IMR-90 (cell line): ENCODE measurements around the gene NDUFC2. TPM values are rescaled to one million over a fixed set of nuclear protein-coding genes. Genes with fewer than 3 reads are reported as not detected.

Experiments
- ATAC-seq: fragments of 200-7000 bp; cut with Tn5 transposase; 2 replicates; pipeline ENCODE4 v1.9.1; 2020; ENCODE audit warnings: low read depth, mild to moderate bottlenecking, moderate library complexity
- BruUV-seq: library from RNA; stranded (reverse); fragments of 400-500 nt; replicated peaks from 2 replicates; lab custom pipeline; 2021; lab: Mats Ljungman, UMichigan
- CTCF ChIA-PET: fragments of 300-600 bp; formaldehyde crosslinking; extraction: SDS; loops from one replicate; lab custom pipeline; 2021; ENCODE audit warnings: antibody characterized with exemption; lab: Yijun Ruan, JAX
- POLR2A ChIA-PET: fragments of 300-600 bp; sonication (Branson Sonifier 250); formaldehyde crosslinking; loops from one replicate; lab custom pipeline; 2022; ENCODE audit warnings: antibody characterized with exemption; ENCODE audit not compliant: unreplicated experiment; lab: Charles Lee
- DNase-seq: peaks from one replicate; pipeline ENCODE4 v3.0.0; 2013
- H2AFZ ChIP-seq: replicated peaks from 2 replicates; pipeline ENCODE3; 2013; ENCODE audit warnings: low read length, mild to moderate bottlenecking; ENCODE audit not compliant: poor library complexity
- H2AK5ac ChIP-seq: 2 replicates; pipeline ENCODE4 v1.6.1; 2013; ENCODE audit warnings: low read depth, low read length, inconsistent platforms
- H2AK9ac ChIP-seq: replicated peaks from 2 replicates; pipeline ENCODE3; 2013; ENCODE audit warnings: mild to moderate bottlenecking, low read depth, low read length, moderate library complexity; ENCODE audit not compliant: poor library complexity
- H2BK120ac ChIP-seq: 2 replicates; pipeline ENCODE4 v1.6.1; 2013; ENCODE audit warnings: low read depth, low read length, inconsistent platforms
- H2BK15ac ChIP-seq: 3 replicates; pipeline ENCODE4 v1.6.1; 2013; ENCODE audit warnings: low read depth, low read length, inconsistent platforms
- H2BK20ac ChIP-seq: 2 replicates; pipeline ENCODE4 v1.6.1; 2013; ENCODE audit warnings: low read depth, mild to moderate bottlenecking, inconsistent platforms, low read length, moderate library complexity
- H2BK5ac ChIP-seq: 2 replicates; pipeline ENCODE4 v1.6.1; 2013; ENCODE audit warnings: mild to moderate bottlenecking, low read depth, low read length, inconsistent platforms; ENCODE audit not compliant: poor library complexity, severe bottlenecking
- H3K14ac ChIP-seq: replicated peaks from 2 replicates; pipeline ENCODE4 v1.6.1; 2013; ENCODE audit warnings: low read depth, low read length, inconsistent platforms
- H3K18ac ChIP-seq: 2 replicates; pipeline ENCODE4 v1.6.1; 2013; ENCODE audit warnings: low read depth, low read length, control low read depth
- H3K23ac ChIP-seq: 2 replicates; pipeline ENCODE4 v1.6.1; 2013; ENCODE audit warnings: low read depth, low read length, inconsistent platforms
- H3K27ac ChIP-seq: 2 replicates; pipeline ENCODE4 v1.5.1; 2013; ENCODE audit warnings: mild to moderate bottlenecking, control low read depth, low read length; ENCODE audit not compliant: insufficient read depth
- H3K27me3 ChIP-seq: 2 replicates; pipeline ENCODE4 v1.6.1; 2013; ENCODE audit warnings: low read length; ENCODE audit not compliant: control insufficient read depth, insufficient read depth
- H3K36me3 ChIP-seq: 2 replicates; pipeline ENCODE4 v1.6.1; 2013; ENCODE audit warnings: low read length, mixed read lengths; ENCODE audit not compliant: control insufficient read depth, insufficient read depth
- H3K4ac ChIP-seq: 2 replicates; pipeline ENCODE4 v1.6.1; 2013; ENCODE audit warnings: low read depth, low read length, inconsistent platforms
- H3K4me1 ChIP-seq: 2 replicates; pipeline ENCODE4 v1.6.1; 2013; ENCODE audit warnings: low read length, mixed read lengths; ENCODE audit not compliant: control insufficient read depth, insufficient read depth
- H3K4me2 ChIP-seq: 2 replicates; pipeline ENCODE4 v1.6.1; 2013; ENCODE audit warnings: low read depth, mild to moderate bottlenecking, control low read depth, low read length, moderate library complexity
- H3K4me3 ChIP-seq: 2 replicates; pipeline ENCODE4 v1.5.1; 2013; ENCODE audit warnings: low read depth, mild to moderate bottlenecking, control low read depth, low read length, moderate library complexity; ENCODE audit not compliant: insufficient read depth
- H3K56ac ChIP-seq: 2 replicates; pipeline ENCODE4 v1.6.1; 2013; ENCODE audit warnings: low read length, inconsistent platforms; ENCODE audit not compliant: insufficient read depth; ENCODE audit errors: extremely low read depth
- H3K79me1 ChIP-seq, 2 experiments: 2 replicates each; pipeline ENCODE4 v1.6.1; 2013; ENCODE audit warnings: low read length in 2 of 2, inconsistent platforms in 1 of 2, low read depth in 1 of 2
- H3K9ac ChIP-seq: 2 replicates; pipeline ENCODE4 v1.6.1; 2013; ENCODE audit warnings: low read depth, low read length, control low read depth
- H3K9me1 ChIP-seq: 2 replicates; pipeline ENCODE4 v1.6.1; 2013; ENCODE audit warnings: low read length, inconsistent platforms; ENCODE audit not compliant: insufficient read depth
- H3K9me3 ChIP-seq: 2 replicates; pipeline ENCODE4 v1.6.1; 2013; ENCODE audit warnings: low read length; ENCODE audit not compliant: control insufficient read depth, insufficient read depth
- H4K20me1 ChIP-seq: 2 replicates; pipeline ENCODE4 v1.6.1; 2013; ENCODE audit warnings: low read length, inconsistent platforms; ENCODE audit not compliant: insufficient read depth
- H4K5ac ChIP-seq: 2 replicates; pipeline ENCODE4 v1.6.1; 2013; ENCODE audit warnings: mild to moderate bottlenecking, low read depth, low read length, control low read depth
- H4K8ac ChIP-seq, 2 experiments: 2 replicates each; pipeline ENCODE4 v1.6.1; 2013; ENCODE audit warnings: low read depth in 2 of 2, low read length in 2 of 2, control low read depth in 1 of 2, inconsistent platforms in 1 of 2
- H4K91ac ChIP-seq: 2 replicates; pipeline ENCODE4 v1.6.1; 2013; ENCODE audit warnings: low read depth, low read length, inconsistent platforms; ENCODE audit not compliant: insufficient read depth
- BHLHE40 ChIP-seq: fragments of 150-350 bp; IDR thresholded peaks from 2 replicates; pipeline ENCODE4 v1.6.1; 2016; ENCODE audit warnings: mild to moderate bottlenecking, low read depth, low read length
- CEBPB ChIP-seq: IDR thresholded peaks from 2 replicates; pipeline ENCODE4 v1.6.1; 2012; ENCODE audit warnings: low read depth, low read length, improper control_type of control experiment
- CHD1 ChIP-seq: IDR thresholded peaks from 2 replicates; pipeline ENCODE4 v1.6.1; 2012; ENCODE audit warnings: low read depth, low read length, improper control_type of control experiment
- FOS ChIP-seq: fragments of 150-350 bp; IDR thresholded peaks from 2 replicates; pipeline ENCODE4 v1.6.1; 2016; ENCODE audit warnings: low read depth, low read length
- MAFK ChIP-seq: IDR thresholded peaks from 2 replicates; pipeline ENCODE4 v1.6.1; 2012; ENCODE audit warnings: low read depth, low read length, improper control_type of control experiment
- MAZ ChIP-seq: IDR thresholded peaks from 2 replicates; pipeline ENCODE4 v1.6.1; 2012; ENCODE audit warnings: low read depth, mild to moderate bottlenecking, low read length, improper control_type of control experiment, moderate library complexity, borderline replicate concordance
- MXI1 ChIP-seq: IDR thresholded peaks from 2 replicates; pipeline ENCODE4 v1.6.1; 2012; ENCODE audit warnings: low read depth, mild to moderate bottlenecking, low read length, moderate library complexity, borderline replicate concordance
- NFE2L2 ChIP-seq: fragments of 150-350 bp; IDR thresholded peaks from 2 replicates; pipeline ENCODE4 v1.6.1; 2016; ENCODE audit warnings: low read depth, mild to moderate bottlenecking, low read length
- POLR2A ChIP-seq: IDR thresholded peaks from 2 replicates; pipeline ENCODE4 v1.6.1; 2012; ENCODE audit warnings: mild to moderate bottlenecking, low read depth, low read length
- RAD21 ChIP-seq: IDR thresholded peaks from 2 replicates; pipeline ENCODE4 v1.6.1; 2012; ENCODE audit warnings: low read length, improper control_type of control experiment
- RCOR1 ChIP-seq: IDR thresholded peaks from 2 replicates; pipeline ENCODE4 v1.6.1; 2012; ENCODE audit warnings: mild to moderate bottlenecking, low read length, improper control_type of control experiment; ENCODE audit not compliant: insufficient replicate concordance
- RFX5 ChIP-seq: IDR thresholded peaks from 2 replicates; pipeline ENCODE4 v1.8.0; 2012; ENCODE audit warnings: low read depth, mild to moderate bottlenecking, low read length, moderate library complexity
- SMC3 ChIP-seq: fragments of 150-350 bp; IDR thresholded peaks from 2 replicates; pipeline ENCODE4 v1.6.1; 2016; ENCODE audit warnings: low read depth, mild to moderate bottlenecking, antibody characterized with exemption, low read length, moderate library complexity
- WGBS, 2 experiments: methylation state at CpG; one replicate each; pipeline versions ENCODE4 v1.1.5 to v1.1.7; 2013; ENCODE audit warnings: missing lambda C conversion rate in 2 of 2; ENCODE audit not compliant: insufficient read length in 1 of 2; ENCODE audit errors: extremely low coverage in 2 of 2; 5-methylcytosine and 5-hydroxymethylcytosine counted together
- dilution Hi-C: fragments of 300-500 bp; cut with HindIII; formaldehyde crosslinking; loops from one replicate; pipeline ENCODE4 v1.14.3; 2018; ENCODE audit warnings: low sequenced_read_pairs; ENCODE audit not compliant: unreplicated experiment
- in situ Hi-C: fragments of 300-500 bp; cut with MboI; formaldehyde crosslinking; loops from 3 replicates; pipeline ENCODE4 v1.14.3; 2019; ENCODE audit warnings: low sequenced_read_pairs, inconsistent platforms, mixed read lengths
- intact Hi-C: fragments of 100-400 bp; cut with micrococcal nuclease; formaldehyde crosslinking; loops from 2 replicates; pipeline ENCODE4 v1.10.0; 2022
- polyA plus RNA-seq, 3 experiments: library from polyadenylated mRNA; depleted of rRNA; stranded (reverse); fragments of >200 nt; gene quantifications; 2 replicates each; pipeline ENCODE4 v1.2.3, GENCODE V29; 2012; ENCODE audit warnings: low replicate concordance in 1 of 3
- total RNA-seq: library from RNA; depleted of rRNA; stranded (reverse); fragments of >200 nt; gene quantifications from 2 replicates; pipeline ENCODE4 v1.2.3, GENCODE V29; 2012
- TF ChIP-seq, protein P1 (sequence below): fragments of 150-350 bp; IDR thresholded peaks from 2 replicates; pipeline ENCODE4 v1.6.1; 2016; ENCODE audit warnings: low read depth, mild to moderate bottlenecking, low read length, moderate library complexity, borderline replicate concordance
- TF ChIP-seq, protein P2 (sequence below): conservative IDR thresholded peaks from 2 replicates; pipeline ENCODE4 v1.5.1; 2012; ENCODE audit warnings: mild to moderate bottlenecking, low read depth, low read length, improper control_type of control experiment
- TF ChIP-seq, protein P3 (sequence below): fragments of 150-350 bp; IDR thresholded peaks from 2 replicates; pipeline ENCODE4 v1.6.1; 2017; ENCODE audit warnings: mild to moderate bottlenecking, antibody characterized with exemption, low read length, low read depth

Gene NDUFC2
- total and polyA plus RNA-seq, 2 of the 4 experiments (the other 2 are of a cell fraction) = 146 to 340 TPM

DNA sequence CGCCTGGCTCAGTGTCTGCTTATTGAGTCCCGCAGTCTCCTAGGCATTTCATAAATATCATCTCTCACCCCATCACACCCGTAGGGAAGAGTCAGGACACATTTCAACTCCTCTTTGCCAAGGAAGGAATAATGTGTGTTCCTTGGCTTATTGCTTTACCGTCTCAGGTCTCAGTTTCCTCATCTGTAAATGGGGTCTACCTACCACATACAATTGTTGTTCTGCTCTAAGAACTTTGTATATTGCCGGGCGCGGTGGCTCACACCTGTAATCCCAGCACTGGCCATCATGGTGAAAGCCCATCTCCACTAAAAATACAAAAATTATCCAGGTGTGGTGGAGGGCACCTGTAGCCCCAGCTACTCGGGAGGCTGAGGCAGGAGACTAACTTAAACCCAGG is 19.1 kb downstream of the NDUFC2 start:
- Histone ChIP-seq H2BK120ac (no peak overlapping the region), H4K20me1 (no peaks in the 10 kb centered on the region), H4K8ac (no peak overlapping the region), H3K27ac (no peak overlapping the region), H3K18ac (no peak overlapping the region), H3K4me2 (no peak overlapping the region), H3K4me1 (no peaks in the 10 kb centered on the region; the same call in none of the 2 replicates), H4K5ac (no peak overlapping the region), H3K56ac (no peak overlapping the region), H2BK5ac (no peak overlapping the region), H3K9me3 (no peaks in the 10 kb centered on the region), H3K79me1 (peaks cover 0 to 10% of the 10 kb centered on the region in 2 experiments; a peak in 2 of 4 replicates), H2BK15ac (no peak overlapping the region), H3K4ac (no peak overlapping the region), H3K27me3 (no peaks in the 10 kb centered on the region), H3K4me3 (no peak overlapping the region), H2AK9ac (no peak overlapping the region), H2BK20ac (no peak overlapping the region), H3K9ac (no peak overlapping the region), H4K91ac (no peak overlapping the region), H3K14ac (no peak overlapping the region), H3K9me1 (peaks cover 5% of the 10 kb centered on the region; the same call in 1 of the 2 replicates), H2AFZ (no peak overlapping the region), H2AK5ac (no peak overlapping the region), H3K36me3 (no peaks in the 10 kb centered on the region), H3K23ac (no peak overlapping the region)
- no peak for ATAC-seq
- intact Hi-C loops (no loop called here), dilution Hi-C loops (no loop called here), in situ Hi-C loops (no loop called here)
- ChIA-PET POLR2A (no interaction called here), CTCF (interaction anchor here (0.9 kb wide), 1 partner anchor 9 kb away, joined by 6 read pairs; no protein-coding TSS in a partner anchor)
- WGBS, 2 experiments = 100% methylated on average over 1 of the region's 8 CpGs; no CpG with 5 or more reads in 1 of the 2 experiments
- no TSS peak for BruUV-seq
- DNase-seq = no peak
- TF ChIP-seq FOS (no peak), CHD1 (no peak), MXI1 (no peak), CEBPB (no peak), RCOR1 (no peak), MAFK (no peak), POLR2A (no peak), RAD21 (no peak), SMC3 (no peak), BHLHE40 (no peak), NFE2L2 (no peak), MAZ (no peak), RFX5 (no peak)
- TF ChIP-seq, protein P1, sequence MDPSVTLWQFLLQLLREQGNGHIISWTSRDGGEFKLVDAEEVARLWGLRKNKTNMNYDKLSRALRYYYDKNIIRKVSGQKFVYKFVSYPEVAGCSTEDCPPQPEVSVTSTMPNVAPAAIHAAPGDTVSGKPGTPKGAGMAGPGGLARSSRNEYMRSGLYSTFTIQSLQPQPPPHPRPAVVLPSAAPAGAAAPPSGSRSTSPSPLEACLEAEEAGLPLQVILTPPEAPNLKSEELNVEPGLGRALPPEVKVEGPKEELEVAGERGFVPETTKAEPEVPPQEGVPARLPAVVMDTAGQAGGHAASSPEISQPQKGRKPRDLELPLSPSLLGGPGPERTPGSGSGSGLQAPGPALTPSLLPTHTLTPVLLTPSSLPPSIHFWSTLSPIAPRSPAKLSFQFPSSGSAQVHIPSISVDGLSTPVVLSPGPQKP = no peak
- TF ChIP-seq, protein P2, sequence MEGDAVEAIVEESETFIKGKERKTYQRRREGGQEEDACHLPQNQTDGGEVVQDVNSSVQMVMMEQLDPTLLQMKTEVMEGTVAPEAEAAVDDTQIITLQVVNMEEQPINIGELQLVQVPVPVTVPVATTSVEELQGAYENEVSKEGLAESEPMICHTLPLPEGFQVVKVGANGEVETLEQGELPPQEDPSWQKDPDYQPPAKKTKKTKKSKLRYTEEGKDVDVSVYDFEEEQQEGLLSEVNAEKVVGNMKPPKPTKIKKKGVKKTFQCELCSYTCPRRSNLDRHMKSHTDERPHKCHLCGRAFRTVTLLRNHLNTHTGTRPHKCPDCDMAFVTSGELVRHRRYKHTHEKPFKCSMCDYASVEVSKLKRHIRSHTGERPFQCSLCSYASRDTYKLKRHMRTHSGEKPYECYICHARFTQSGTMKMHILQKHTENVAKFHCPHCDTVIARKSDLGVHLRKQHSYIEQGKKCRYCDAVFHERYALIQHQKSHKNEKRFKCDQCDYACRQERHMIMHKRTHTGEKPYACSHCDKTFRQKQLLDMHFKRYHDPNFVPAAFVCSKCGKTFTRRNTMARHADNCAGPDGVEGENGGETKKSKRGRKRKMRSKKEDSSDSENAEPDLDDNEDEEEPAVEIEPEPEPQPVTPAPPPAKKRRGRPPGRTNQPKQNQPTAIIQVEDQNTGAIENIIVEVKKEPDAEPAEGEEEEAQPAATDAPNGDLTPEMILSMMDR = no peak
- TF ChIP-seq, protein P3, sequence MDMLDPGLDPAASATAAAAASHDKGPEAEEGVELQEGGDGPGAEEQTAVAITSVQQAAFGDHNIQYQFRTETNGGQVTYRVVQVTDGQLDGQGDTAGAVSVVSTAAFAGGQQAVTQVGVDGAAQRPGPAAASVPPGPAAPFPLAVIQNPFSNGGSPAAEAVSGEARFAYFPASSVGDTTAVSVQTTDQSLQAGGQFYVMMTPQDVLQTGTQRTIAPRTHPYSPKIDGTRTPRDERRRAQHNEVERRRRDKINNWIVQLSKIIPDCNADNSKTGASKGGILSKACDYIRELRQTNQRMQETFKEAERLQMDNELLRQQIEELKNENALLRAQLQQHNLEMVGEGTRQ = no peak
